Measurements from ENCODE around the gene PGPEP1. TPM values are rescaled to one million over a fixed set of nuclear protein-coding genes. Genes with fewer than 3 reads are reported as not detected.
"Not testable (repeated sequence)": the region's sequence is repeated elsewhere in the genome, so short reads cannot be mapped to it uniquely, and the experiment has no call there.

PGPEP1 gene
- polyA plus RNA-seq, 4 donors, result 22.2 to 27.7 (median 25.7) TPM

- no peak for DNase-seq (ENCODE audit: low read depth in 4 of 4, low spot score in 3 of 4)
These were observed 33.1 kb upstream of the PGPEP1 start for GRCh38 chr19:18307271-18307681.

GRCh38 chr19:18308051-18308947 lies 32.1 kb upstream of the PGPEP1 start:
- no peak for DNase-seq (ENCODE audit: low read depth in 4 of 4, low spot score in 3 of 4)

GRCh38 chr19:18308948-18309325 lies 31.5 kb upstream of the PGPEP1 start:
- DNase-seq (ENCODE audit: low read depth in 4 of 4, low spot score in 3 of 4), result no peak

- no peak for DNase-seq (ENCODE audit: low read depth in 4 of 4, low spot score in 3 of 4)
These were observed 30.8 kb upstream of the PGPEP1 start for GRCh38 chr19:18309525-18310064.

- no peak for DNase-seq (ENCODE audit: low read depth in 4 of 4, low spot score in 3 of 4)
These were observed 30.1 kb upstream of the PGPEP1 start for GRCh38 chr19:18310118-18310909.

GRCh38 chr19:18310966-18311365 lies 29.4 kb upstream of the PGPEP1 start:
- no peak for DNase-seq (ENCODE audit: low read depth in 4 of 4, low spot score in 3 of 4)

GRCh38 chr19:18311502-18312091 lies 28.8 kb upstream of the PGPEP1 start:
- no peak for DNase-seq (ENCODE audit: low read depth in 4 of 4, low spot score in 3 of 4)

- no peak for DNase-seq (ENCODE audit: low read depth in 4 of 4, low spot score in 3 of 4)
These were observed 28.3 kb upstream of the PGPEP1 start for GRCh38 chr19:18312092-18312534.

GRCh38 chr19:18313398-18313797 lies 27.0 kb upstream of the PGPEP1 start:
- DNase-seq (ENCODE audit: low read depth in 4 of 4, low spot score in 3 of 4), result no peak

- DNase-seq (ENCODE audit: low read depth in 4 of 4, low spot score in 3 of 4), result no peak
These were observed 22.2 kb upstream of the PGPEP1 start for GRCh38 chr19:18317961-18318800.

- no peak for DNase-seq (ENCODE audit: low read depth in 4 of 4, low spot score in 3 of 4)
These were observed 20.7 kb upstream of the PGPEP1 start for GRCh38 chr19:18319591-18320135.

- DNase-seq (ENCODE audit: low read depth in 4 of 4, low spot score in 3 of 4), result no peak
These were observed 19.3 kb upstream of the PGPEP1 start for GRCh38 chr19:18320865-18321733.

GRCh38 chr19:18321734-18322102 lies 18.7 kb upstream of the PGPEP1 start:
- DNase-seq (ENCODE audit: low read depth in 4 of 4, low spot score in 3 of 4), result no peak

- no peak for DNase-seq (ENCODE audit: low read depth in 4 of 4, low spot score in 3 of 4)
These were observed 18.1 kb upstream of the PGPEP1 start for GRCh38 chr19:18322318-18322758.

GRCh38 chr19:18322759-18323460 lies 17.5 kb upstream of the PGPEP1 start, which contains the start of gene LSM4:
TSS of gene LSM4 (minus strand) at chr19:18323076. CDS start at chr19:18323020, 56 bp downstream.
- peak; percentile 92 to 96 (median 96) for DNase-seq (ENCODE audit: low read depth in 4 of 4, low spot score in 3 of 4)

GRCh38 chr19:18324373-18324731 lies 16.0 kb upstream of the PGPEP1 start:
- not testable (repeated sequence) for DNase-seq (ENCODE audit: low read depth in 4 of 4, low spot score in 3 of 4)

- DNase-seq (ENCODE audit: low read depth in 4 of 4, low spot score in 3 of 4), result no peak
These were observed 13.6 kb upstream of the PGPEP1 start for GRCh38 chr19:18326772-18327171.

All from right renal pelvis (tissue), 4 donors.